Choroid plexus epithelial cell (primary cell): Measurements from ENCODE around the gene BMP4.

Source experiments
- DNase-seq: peaks from one replicate; pipeline ENCODE4 v3.0.0-alpha.2; 2010; ENCODE audit warnings: low read depth
- H3K4me3 ChIP-seq: 2 replicates; pipeline ENCODE4 v1.5.1; 2011; ENCODE audit warnings: low read depth, mild to moderate bottlenecking, control low read depth, low read length, moderate library complexity
- TF ChIP-seq, protein P1 (sequence below): conservative IDR thresholded peaks from 2 replicates; pipeline ENCODE4 v1.5.1; 2011; ENCODE audit warnings: low read depth, mild to moderate bottlenecking, control low read depth, inconsistent platforms, low read length, moderate library complexity

The BMP4 gene

DNA sequence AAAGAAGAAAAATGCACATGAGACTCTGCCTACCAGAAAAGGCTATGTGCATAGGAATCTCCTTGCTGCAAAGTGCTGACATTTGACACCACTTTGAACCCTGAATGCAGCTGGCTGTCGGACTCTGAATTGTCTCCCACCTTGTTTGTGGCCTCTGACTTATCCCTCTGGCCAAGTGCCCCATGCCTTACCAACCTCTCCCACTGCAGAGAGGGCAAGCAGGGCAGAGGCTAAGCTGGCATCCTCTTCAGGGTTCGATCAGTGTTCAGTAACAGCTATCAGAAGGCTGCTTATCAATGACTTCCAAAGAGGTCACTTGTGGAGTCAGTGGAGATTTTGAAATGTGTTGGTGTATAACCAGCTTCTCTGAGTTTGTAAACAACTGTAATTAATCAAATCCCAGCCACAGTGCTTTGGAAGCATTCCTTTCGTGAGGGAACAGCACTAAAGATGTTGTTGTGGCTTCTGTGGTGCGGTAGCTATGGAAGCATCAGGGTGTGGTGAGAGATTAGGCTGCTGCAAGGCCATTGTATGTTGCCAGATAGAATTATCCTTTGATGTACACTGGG lies 22.6 kb upstream of the BMP4 start:
- DNase-seq: no peak
- TF ChIP-seq, protein P1, sequence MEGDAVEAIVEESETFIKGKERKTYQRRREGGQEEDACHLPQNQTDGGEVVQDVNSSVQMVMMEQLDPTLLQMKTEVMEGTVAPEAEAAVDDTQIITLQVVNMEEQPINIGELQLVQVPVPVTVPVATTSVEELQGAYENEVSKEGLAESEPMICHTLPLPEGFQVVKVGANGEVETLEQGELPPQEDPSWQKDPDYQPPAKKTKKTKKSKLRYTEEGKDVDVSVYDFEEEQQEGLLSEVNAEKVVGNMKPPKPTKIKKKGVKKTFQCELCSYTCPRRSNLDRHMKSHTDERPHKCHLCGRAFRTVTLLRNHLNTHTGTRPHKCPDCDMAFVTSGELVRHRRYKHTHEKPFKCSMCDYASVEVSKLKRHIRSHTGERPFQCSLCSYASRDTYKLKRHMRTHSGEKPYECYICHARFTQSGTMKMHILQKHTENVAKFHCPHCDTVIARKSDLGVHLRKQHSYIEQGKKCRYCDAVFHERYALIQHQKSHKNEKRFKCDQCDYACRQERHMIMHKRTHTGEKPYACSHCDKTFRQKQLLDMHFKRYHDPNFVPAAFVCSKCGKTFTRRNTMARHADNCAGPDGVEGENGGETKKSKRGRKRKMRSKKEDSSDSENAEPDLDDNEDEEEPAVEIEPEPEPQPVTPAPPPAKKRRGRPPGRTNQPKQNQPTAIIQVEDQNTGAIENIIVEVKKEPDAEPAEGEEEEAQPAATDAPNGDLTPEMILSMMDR: no peak
- no peak overlapping the region for H3K4me3 ChIP-seq

DNA sequence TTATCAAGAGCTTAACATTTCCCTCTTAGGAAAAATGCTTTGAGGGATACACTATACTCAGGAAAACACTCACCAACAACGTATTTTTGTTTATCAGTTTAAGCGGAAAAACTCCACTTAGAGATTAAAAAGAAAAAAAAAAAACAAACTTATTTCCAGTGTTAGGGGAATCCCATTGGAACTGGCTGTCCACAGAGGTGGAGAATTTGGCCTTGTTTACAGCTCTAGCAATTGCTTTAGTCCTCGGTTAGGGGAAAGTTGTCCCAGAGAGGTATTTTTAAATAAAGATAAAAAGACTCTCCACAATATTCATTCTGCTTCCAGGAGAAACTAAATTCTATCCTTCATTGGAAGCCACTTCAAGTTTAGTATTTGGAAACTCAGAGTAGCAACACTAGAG lies 21.6 kb upstream of the BMP4 start:
- DNase-seq: no peak
- TF ChIP-seq, protein P1: no peak

DNA sequence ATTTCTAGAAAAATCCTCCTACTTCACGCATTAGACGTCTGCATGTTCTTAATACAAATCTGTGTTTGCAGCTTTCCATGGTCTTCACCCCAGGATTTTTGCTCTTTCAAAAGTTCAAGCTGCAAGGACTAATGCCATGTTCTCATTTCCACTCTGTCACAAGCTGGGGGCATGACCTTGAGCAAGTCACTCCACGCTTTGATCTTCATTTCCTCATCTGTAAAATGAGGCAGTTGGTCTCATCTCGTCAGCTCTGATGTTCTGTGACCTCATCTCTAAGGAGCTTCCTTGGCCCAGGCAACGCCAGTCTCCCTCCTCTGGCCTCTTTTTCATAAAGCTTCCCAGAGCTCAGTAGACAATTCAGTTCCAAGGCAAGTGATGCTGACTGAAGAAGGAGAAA lies 18.8 kb upstream of the BMP4 start:
- no peak overlapping the region for H3K4me3 ChIP-seq
- TF ChIP-seq, protein P1: no peak
- DNase-seq: no peak

More for the DNA sequence above, 21.6 kb upstream of the BMP4 start:
- H3K4me3 ChIP-seq: no peak overlapping the region

- DNase-seq: no peak
- TF ChIP-seq, protein P1: no peak
- H3K4me3 ChIP-seq: no peak overlapping the region
Observed at GRCh38 chr14:53971521-53971920, 14.9 kb upstream of the BMP4 start.

DNA sequence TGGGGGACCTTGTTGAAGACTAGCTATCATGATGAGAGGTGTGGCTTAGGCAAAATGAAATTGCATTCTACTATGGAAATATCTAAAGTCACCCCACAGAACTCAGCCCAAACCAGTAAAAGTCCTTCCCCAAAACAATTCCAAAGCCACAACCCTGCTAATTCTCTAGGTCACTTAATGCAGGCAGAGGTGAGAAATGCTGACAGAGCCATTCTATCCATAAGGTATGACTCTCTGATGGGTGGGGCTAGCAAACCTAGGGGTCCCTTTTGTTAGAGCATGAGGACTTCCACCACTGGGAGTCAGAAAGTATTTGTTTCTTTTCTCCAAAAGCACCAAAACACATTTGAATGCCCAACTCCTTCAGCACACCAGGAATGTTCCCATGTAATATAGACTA lies 12.7 kb upstream of the BMP4 start:
- H3K4me3 ChIP-seq: no peak overlapping the region
- DNase-seq: no peak
- TF ChIP-seq, protein P1: no peak

DNA sequence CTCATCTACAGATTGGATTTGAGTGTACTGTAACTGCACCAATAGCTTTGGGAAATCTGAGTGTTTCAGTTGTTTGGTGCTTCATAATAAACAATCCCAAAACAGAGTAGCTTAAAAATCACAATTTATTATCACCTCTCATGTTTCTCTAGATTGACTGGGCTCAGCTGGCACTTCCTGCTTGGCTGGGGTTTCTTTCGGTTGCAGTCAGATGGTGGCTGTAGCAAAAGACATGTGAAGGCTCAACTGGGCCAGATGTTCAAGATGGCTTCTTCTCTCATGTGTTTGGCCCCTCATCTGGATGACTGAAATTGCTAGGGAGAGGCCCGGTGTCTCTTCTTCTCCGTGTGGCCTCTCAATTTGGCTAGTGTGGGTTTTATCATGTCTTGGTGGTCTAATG lies 12.1 kb upstream of the BMP4 start:
- H3K4me3 ChIP-seq: no peak overlapping the region
- DNase-seq: no peak
- TF ChIP-seq, protein P1: no peak

- no peak for DNase-seq
- H3K4me3 ChIP-seq: no peak overlapping the region
- TF ChIP-seq, protein P1: no peak
Observed at GRCh38 chr14:53967606-53968005, 11.0 kb upstream of the BMP4 start.
